Anterior cingulate cortex (tissue), 58 donors: ENCODE data around the gene ZNF146.
A peak's percentile ranks its signal among the peaks of the same experiment; 100 is the strongest.
"Not testable (repeated sequence)": the region's sequence is repeated elsewhere in the genome, so short reads cannot be mapped to it uniquely, and the experiment has no call there.

Experiments
- DNase-seq, 58 donors: peaks; one replicate each; lab custom pipeline; 2025; lab: John Stamatoyannopoulos, UW

ZNF146 gene

DNA sequence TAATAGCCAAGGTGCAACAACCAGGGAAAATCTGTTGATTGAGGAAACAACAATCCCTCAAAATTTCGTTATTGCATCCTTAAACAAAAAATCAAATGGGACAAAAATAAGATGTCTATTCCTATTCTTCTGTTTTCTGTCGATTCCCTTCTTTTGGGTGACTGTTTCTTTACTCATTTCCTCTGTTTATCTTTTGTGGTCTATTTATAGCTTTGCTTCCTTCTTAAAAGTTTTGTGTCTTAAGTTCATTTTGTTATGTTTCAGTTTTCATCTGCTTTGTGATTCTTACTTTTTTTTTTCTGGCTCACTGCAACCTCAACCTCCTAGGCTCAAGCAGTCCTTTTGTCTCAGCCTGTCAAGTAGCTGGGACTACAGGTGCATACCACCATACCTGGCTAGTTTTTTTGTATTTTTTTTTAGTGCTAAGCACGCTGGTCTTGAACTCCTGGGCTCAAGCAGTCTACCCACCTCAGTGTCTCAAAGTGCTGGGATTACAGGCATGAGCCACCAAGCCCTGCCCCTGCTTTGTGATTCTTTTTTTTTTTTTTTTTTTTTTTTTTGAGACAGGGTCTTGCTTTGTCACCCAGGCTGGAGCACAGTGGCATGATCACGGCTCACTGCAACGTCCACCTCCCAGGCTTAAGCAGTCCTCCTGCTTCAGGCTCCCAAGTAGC lies 10.4 kb downstream of the ZNF146 start:
- no peak for DNase-seq

DNA sequence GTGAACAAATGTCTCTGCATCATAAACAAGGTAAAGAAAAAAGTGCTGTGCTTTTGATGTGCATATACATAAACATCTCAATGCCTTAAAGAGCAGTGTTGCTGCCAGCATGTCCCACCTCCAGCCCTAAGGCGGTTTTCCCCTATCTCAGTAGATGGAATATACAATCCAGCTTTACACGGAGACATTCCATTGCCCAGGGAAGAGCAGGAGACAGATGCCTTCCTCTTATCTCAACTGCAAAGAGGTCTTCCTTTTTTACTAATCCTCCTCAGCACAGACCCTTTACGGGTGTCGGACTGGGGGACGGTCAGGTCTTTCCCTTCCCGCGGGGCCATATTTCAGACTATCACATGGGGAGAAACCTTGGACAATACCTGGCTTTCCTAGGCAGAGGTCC lies 18.7 kb downstream of the ZNF146 start:
- DNase-seq: not testable (repeated sequence)

DNA sequence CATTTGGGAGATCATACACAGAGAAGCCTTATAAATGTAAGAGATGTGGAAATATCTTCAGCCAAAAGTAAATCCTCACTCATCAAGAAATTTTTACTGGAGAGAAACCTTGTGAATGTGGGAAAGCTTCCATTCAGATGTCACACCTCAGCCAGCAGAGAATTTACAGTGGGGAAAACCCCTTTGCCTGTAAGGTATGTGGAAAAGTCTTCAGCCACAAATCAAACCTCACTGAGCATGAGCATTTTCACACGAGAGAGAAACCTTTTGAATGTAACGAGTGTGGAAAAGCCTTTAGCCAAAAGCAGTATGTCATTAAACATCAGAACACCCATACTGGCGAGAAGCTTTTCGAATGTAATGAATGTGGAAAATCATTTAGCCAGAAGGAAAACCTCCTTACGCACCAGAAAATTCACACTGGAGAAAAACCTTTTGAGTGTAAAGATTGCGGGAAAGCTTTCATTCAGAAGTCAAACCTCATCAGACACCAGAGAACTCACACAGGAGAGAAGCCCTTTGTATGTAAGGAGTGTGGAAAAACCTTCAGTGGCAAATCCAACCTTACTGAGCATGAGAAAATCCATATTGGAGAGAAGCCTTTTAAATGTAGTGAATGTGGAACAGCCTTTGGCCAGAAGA lies 21.5 kb downstream of the ZNF146 start:
- DNase-seq: no peak

DNA sequence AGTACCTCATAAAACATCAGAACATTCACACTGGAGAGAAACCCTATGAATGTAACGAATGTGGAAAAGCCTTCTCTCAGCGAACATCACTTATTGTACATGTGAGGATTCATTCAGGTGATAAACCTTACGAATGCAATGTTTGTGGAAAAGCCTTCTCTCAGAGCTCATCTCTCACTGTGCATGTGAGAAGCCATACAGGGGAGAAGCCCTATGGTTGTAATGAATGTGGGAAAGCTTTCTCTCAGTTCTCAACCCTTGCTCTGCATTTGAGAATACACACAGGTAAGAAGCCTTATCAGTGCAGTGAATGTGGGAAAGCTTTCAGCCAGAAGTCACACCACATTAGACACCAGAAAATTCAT lies 22.0 kb downstream of the ZNF146 start:
- no peak for DNase-seq

DNA sequence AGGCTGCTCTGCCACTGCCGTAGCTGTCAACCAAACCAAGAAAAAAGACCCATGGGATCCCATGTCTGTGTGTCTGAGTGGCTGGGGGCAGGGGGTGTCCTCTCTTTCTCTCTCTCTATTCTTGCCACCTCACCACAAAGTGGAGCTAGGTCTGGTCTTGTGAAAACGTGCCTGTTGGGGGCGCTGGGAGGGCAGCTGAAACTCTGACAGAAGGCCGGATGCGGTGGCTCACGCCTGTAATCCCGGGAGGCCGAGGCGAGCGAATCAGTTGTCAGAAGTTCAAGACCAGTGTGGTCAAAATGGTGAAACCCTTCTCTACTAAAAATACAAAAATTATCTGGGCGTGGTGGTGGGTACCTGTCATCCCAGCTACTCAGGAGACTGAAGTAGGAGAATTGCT lies 29.2 kb downstream of the ZNF146 start:
- DNase-seq: no peak

DNA sequence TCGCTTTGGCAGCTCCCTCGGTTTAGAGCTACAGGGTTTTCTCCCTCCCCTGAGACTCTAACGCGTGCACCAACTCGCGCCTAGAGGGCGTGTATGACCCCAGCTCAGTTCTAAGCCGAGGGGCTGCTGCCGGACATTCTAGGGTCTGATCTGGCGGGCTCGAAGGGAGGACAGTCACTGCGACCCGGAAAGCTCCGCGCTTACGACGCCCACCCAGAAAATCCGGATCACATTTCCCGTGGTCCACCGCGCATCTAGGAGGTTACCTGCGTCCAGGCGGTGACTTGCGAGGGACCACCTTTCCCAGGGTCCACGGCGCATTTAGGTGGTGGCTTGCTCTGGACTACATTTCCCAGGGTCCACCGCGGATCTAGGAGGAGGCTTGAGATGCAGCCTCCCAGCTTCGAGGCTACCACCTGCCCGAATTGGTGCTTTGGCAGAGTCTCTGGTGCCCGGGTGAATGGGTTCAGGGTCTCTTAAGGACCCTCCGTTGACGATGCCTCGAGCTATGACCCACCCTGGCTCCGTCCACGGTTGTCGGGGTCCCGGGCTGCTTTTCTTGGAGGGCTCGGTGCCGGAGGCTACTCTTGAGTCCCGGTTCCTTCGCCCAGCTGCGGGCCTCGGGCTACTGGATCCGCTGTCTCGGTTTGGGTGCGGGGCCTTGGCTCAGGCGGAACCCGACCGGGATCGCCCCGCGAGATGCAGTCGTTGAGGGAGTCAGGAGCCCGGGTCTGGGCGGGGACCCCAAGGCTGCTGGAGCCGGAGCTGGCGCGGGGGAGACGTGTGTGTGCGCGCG lies 30.5 kb downstream of the ZNF146 start:
- peak in 42 of 58 donors; percentile 4 to 74 (median 38) for DNase-seq

DNA sequence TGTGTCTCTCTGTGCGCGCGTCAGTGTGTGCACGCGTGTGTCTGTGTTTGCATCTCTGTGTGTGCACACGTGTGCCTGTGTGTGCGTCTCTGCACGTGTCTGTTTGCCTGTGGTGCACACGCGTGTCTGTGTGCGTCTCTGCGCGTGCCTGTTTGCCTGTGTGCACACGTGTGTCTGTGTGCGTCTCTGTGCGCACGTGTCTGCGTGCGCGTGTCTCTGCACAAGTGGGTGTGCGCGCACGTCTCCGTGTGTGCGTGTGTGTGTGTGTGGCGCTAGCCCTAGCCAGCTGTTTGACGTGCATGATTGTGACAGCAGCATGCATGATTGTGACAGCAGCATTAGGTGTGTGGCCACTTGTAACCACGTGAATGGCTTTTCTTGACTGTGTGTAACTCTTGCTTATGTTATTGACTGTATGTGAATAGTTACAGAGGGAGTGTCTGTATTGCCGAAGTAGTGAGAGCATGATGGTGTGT lies 31.1 kb downstream of the ZNF146 start:
- peak in 16 of 58 donors; percentile 13 to 57 (median 30) for DNase-seq

DNA sequence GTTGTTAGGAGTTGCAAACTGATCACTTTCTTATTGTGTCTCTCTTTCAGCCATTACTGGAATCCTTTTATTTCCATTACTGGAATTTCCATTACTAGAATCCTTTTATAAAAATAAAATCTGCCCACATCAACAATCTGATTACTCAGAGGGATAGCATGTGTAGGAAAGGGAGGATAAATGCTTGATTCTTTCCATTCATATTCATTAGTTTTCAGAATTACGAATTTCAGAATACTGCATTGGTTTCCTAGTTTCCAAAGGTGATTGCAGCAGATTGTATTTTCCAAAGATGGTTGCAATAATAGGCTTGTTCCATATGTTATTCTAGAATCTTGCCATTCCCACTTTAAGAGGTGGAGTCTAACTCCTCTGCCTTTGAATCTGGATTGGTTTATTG lies 37.1 kb downstream of the ZNF146 start:
- no peak for DNase-seq

DNA sequence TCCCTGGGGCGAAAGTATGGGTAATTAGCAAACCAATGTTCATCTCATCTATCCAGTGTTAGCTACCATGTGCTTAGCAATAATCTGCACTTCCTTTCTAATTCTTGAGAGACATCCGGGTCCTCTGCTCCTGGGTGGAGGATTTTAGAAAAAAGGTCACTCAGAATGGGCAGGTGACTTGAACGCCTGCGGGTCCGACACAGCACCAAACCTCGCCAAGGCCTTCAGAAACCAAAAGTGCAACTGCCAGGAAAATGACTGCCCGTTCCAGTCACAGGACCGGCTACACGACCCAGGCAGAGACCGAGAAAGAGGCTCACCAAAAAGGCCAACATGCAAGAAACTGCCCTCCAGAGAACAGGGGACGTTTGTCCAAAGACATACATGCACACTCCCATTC lies 39.9 kb downstream of the ZNF146 start:
- DNase-seq: no peak

DNA sequence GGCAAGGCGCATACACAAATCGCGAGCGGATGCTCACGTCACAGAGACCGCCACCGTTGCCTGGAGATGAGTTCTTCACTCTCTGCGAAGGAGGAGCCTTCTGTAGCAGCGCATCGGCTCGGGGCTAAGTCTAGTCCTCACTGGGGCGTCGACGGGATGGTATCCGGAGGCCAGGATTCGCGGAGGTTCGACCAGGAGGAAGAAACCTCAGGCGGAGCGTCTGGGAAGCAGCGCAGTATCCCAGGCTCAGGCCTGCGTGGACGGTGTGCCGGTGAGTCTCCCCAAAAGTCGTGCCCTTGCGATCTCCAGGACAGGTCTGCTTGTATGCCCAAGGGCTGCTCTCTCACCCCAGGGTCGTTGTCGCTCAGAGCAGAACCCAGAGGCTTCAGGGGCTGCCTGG lies 40.4 kb downstream of the ZNF146 start:
- no peak for DNase-seq

DNA sequence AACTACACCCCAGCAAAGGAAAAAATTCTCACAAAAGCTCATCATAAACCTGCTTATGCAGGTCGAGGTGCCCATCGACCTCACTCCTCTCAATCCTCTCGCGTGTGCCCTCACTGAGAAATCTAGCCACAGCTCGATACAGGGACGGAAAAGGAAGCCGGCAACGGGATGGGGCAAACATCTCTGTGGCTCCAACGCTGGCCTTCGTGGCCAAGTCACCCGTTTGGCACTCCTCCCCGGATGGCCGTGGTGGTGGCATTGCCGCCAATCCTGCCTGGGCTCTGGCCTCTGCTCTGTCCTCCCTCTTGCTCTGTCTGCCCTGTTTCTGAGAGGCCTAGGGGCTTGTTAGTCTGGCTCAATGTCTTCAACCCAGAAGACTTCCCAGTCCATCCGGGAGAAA lies 41.2 kb downstream of the ZNF146 start:
- DNase-seq: no peak

DNA sequence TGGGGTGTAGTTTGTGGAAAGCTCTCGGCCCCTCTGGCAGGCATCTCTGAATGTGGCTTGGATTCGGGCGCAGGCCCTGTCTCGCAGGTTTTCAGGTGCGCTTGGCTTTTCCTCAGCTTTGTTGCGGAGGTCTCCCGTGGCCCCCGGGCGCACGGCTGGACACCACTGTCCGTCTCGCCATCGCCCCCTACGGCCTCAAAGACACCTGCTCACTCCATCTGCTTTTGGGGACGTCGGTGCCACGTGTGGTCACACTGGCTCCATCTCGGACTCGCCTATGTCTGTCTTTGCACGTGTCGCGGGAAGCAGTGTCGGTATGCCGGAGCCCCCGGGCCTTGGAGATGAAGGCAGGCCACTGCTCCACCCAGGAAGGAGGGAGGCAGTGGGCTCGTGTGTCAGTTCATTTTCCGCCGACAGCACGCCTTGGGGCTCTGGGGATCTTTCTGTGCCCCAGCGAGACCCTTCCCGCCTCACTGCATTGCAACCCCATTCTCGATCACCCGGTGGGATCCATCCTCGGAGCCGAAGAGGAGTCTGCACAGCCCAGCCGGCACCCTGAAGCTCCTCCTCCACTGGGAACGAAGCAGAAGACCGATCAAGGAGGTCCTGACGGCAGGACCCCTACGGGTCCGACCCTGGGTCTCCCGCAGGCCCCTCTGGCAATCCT lies 42.1 kb downstream of the ZNF146 start:
- DNase-seq: peak in 2 of 58 donors; percentile 37 to 51

DNA sequence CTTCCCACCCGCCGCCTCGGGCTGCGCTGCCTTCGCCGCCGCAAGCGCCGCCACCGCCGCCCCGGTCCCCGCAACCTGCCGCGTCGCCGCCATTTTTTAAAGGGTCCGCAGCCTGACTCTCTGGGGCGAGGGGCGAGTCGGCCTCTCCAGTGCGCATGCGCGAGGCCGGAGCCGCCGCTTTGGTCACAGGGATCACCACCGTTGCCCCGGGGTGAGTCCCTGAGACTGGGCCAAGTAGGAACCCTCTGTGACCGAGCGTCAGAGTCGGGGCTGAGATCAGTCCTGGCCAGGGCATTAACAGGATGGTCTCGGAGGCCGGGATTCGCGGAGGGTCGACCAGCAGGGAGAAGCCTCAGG lies 42.6 kb downstream of the ZNF146 start:
- DNase-seq: peak in 38 of 58 donors; percentile 7 to 65 (median 32)

DNA sequence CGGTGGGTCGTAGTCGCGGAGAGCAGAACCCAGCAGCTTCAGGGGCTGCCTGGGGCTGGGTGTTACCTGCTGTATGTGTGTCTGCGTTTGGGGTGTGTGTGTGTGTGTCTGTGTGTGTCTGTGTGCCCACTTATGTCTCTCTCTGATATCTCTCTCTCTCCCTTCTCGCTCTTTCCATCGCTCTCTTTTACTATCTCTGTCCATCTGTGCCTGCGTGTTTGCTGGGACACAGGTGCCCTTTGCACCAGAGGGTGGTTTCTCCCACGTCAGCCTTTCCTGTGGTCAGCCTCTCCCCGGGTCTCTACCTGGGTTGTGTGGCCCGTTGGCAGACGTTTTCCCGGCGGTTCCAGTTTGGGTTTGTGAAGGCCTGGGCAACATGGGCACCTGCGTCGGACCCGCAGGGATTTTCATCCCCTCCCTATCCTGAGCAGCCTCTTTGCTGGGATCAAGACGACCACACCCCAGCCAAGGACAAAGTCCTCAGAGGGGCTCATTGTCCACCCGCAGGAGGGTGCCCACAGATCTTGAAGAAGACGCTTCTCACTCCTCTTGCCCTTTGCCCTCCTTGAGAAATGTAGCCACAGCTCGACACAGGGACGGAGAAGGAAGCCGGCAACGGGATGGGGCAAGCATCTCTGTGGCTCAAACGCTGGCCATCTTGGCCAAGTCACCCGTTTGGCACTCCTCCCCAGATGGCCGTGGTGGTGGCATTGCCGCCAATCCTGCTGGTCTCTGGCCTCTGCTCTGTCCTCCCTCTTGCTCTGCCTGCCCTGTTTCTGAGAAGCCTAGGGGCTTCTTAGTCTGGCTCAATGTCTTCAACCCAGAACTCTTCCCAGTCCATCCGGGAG lies 43.3 kb downstream of the ZNF146 start:
- no peak for DNase-seq

DNA sequence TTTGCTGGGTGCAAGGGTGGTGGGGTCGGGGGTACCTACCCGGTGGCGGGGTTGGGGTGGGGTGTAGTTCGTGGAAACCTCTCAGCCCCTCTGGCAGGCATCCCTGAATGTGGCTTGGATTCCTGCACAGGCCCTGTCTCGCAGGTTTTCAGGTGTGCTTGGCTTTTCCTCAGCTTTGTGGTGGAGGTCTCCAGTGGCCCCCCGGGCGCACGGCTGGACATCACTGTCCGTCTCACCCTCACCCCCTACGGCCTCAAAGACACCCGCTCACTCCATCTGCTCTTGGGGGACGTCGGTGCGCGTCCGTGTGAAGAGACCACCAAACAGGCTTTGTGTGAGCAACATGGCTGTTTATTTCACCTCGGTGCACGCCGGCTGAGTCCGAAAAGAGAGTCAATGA lies 44.3 kb downstream of the ZNF146 start:
- DNase-seq: no peak

DNA sequence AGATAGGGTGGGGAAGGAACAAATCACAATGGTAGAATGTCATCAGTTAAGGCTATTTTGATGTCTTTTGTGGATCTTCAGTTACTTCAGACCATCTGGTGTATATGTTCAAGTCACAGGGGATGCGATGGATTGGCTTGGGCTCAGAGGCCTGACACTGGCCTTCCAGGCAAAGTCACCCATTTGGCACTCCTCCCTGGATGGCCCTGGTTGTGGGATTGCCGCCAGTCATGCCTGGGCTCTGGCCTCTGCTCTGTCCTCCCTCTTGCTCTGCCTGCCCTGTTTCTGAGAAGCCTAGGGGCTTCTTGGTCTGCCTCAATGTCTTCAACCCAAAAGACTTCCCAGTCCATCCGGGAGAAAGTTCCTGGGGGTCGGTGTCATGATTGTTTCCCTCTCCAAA lies 50.2 kb downstream of the ZNF146 start:
- no peak for DNase-seq

DNA sequence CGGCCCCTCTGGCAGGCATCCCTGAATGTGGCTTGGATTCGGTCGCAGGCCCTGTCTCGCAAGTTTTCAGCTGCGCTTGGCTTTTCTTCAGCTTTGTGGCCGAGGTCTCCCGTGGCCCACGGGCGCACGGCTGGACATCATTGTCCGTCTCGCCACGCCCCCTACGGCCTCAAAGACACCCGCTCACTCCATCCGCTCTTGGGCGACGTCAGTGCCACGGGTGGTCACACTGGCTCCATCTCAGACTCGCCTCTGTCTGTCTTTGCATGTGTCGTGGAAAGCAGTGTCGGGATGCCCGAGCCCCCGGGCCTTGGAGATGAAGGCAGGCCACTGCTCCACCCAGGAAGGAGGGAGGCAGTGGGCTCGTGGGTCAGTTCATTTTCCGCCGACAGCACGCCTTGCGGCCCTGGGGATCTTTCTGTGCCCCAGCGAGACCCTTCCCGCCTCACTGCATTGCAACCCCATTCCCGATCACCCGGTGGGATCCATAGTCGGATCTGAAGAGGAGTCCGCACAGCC lies 51.0 kb downstream of the ZNF146 start:
- DNase-seq: no peak

DNA sequence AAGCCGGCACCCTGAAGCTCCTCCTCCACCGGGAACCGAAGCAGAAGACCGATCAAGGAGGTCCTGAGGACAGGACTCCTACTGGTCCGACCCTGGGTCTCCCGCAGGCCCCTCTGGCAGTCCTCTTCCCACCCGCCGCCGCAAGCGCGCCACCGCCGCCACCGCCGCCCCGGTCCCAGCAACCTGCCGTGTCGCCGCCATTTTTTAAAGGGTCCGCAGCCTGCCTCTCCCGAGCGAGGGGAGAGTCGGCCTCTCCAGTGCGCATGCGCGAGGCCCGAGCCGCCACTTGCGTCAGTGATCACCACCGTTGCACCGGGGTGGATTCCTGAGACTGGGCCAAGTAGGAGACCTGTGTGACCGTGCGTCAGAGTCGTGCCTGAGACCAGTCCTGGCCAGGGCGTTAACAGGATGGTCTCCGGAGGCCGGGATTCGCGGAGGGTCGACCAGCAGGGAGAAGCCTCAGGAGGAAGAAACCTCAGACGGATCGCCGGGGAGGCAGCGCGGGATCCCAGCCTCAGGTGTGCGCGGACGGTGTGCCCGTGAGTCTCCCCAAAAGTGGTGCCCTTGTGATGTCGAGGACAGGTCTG lies 51.6 kb downstream of the ZNF146 start:
- DNase-seq: no peak

DNA sequence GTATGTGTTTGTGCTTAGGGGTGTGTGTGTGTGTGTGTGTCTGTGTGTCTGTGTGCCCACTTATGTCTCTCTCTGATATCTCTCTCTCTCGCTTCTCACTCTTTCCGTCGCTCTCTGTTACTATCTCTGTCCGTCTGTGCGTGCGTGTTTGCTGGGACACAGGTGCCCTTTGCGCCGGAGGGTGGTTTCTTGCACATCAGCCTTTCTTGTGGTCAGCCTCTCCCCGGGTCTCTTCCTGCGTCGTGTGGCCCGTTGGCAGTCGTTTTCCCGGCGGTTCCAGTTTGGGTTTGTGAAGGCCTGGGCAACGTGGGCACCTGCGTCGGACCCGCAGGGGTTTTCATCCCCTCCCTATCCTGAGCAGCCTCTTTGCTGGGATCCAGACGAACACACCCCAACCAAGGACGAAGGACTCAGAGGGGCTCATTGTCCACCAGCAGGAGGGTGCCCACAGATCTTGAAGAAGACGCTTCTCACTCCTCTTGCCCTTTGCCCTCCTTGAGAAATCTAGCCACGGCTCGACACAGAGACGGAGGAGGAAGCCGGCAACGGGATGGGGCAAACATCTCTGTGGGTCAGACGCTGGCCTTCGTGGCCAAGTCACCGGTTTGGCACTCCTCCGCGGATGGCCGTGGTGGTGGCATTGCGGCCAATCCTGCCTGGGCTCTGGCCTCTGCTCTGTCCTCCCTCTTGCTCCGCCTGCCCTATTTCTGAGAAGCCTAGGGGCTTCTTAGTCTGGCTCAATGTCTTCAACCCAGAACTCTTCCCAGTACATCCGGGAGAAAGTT lies 52.3 kb downstream of the ZNF146 start:
- no peak for DNase-seq
